Activated naive CD4-positive, alpha-beta T cell treated with anti-CD3 and anti-CD28 coated beads, Interleukin-2, amount 50 U/mL, for 72 hours (primary cell): ENCODE measurements around the gene PAPSS2. TPM values are rescaled to one million over a fixed set of nuclear protein-coding genes. Genes with fewer than 3 reads are reported as not detected.
"Not testable (repeated sequence)": the region's sequence is repeated elsewhere in the genome, so short reads cannot be mapped to it uniquely, and the experiment has no call there.

ENCODE experiments used
- ATAC-seq, 2 donors: fragments of 150-1000 bp; cut with Tn5 transposase; 2 replicates each; pipeline ENCODE4 v1.10.0; 2021; ENCODE audit warnings: mild to moderate bottlenecking in 2 of 2, moderate library complexity in 2 of 2
- DNase-seq, 2 donors: peaks; one replicate each; pipeline ENCODE4 v3.0.0; 2021 to 2022; ENCODE audit warnings: low spot score in 2 of 2
- H3K27ac Mint-ChIP-seq, 2 donors: one replicate each; pipeline ENCODE4 v1.8.0; 2022; ENCODE audit warnings: mild to moderate bottlenecking in 2 of 2, mixed read lengths in 2 of 2
- H3K36me3 Mint-ChIP-seq, 2 donors: one replicate each; pipeline ENCODE4 v1.8.0; 2022; ENCODE audit warnings: mixed read lengths in 2 of 2
- H3K9me3 Mint-ChIP-seq, 2 donors: one replicate each; pipeline ENCODE4 v1.8.0; 2022; ENCODE audit warnings: mixed read lengths in 2 of 2
- total RNA-seq, 2 donors: library from RNA; stranded (reverse); gene quantifications; one replicate each; pipeline ENCODE4 v1.2.3, GENCODE V29; 2022

PAPSS2 gene
- total RNA-seq, 2 donors from 2014 or later = 0.05 to 1.5 TPM

DNA sequence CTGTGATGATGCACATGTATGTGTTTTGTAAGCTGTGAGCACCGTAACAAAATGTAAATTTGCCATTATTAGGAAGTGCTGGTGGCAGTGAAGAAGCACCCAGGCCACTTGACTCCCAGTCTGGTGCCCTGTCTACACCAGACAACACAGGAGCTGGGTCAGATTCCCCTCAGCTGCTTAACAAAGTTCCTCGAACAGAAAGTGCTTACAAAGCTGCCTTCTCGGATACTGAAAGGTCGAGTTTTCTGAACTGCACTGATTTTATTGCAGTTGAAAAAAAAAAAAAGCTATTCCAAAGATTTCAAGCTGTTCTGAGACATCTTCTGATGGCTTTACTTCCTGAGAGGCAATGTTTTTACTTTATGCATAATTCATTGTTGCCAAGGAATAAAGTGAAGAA, 87.2 kb downstream of the PAPSS2 start:
- H3K36me3 Mint-ChIP-seq = peaks cover 0 to 6% of the 10 kb centered on the region in 2 donors
- H3K27ac Mint-ChIP-seq = no peak overlapping the region
- peaks cover 0 to 3% of the 10 kb centered on the region in 2 donors for H3K9me3 Mint-ChIP-seq
- no peak for DNase-seq
- ATAC-seq = no peak

DNA sequence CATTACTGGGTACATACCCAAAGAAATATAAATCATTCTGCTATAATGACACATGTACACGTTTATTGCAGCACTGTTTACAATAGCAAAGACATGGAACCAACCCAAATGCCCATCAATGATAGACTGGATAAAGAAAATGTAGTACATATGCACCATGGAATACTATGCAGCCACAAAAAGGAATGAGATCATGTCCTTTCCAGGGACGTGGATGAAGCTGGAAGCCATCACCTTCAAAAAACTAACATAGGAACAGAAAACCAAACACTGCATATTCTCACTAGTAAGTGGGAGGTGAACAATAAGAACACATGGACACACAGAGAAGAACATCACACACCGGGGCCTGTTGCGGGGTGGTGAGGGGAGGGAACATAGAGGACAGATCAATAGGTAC, 88.6 kb downstream of the PAPSS2 start:
- not testable (repeated sequence) for H3K27ac Mint-ChIP-seq, ATAC-seq, DNase-seq, H3K9me3 Mint-ChIP-seq
- H3K36me3 Mint-ChIP-seq = peaks cover 0 to 11% of the 10 kb centered on the region in 2 donors

DNA sequence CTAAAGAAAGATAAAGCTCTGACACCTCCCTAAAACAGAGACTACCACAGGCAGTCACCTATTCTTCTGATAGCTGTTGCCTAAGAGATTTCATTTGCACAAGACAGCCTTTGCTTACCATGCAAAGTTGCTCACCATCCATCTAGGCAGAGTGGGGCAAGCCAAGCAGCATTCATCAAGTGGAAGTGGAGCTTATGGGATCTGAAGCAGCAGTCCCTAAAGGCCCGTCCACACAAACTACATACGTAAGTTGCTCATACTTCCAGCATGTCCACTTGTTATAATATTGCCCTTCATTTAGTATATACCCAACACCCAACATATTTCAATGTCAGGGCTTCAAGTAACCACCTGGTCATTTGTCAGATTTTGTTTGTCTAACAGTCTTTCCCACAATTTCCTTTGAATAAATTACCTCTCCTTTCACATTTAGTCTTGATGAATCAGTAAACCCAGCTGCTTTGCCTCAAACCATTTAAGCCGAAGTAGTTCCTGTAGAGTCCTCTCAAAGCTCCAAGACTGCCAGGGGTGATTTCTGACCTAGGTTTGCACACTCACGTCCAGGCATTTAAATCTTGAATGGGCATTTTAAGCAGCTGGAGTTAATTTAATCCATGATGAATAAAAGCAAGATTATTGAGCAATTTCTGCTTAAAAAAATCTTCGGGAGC, 90.5 kb downstream of the PAPSS2 start:
- no peak for DNase-seq
- peak overlapping the region in 1 of 2 donors; percentile 26 for H3K27ac Mint-ChIP-seq
- H3K36me3 Mint-ChIP-seq = peaks cover 5 to 20% of the 10 kb centered on the region in 2 donors
- ATAC-seq = peak; percentile 38 to 42
- peaks cover 0 to 3% of the 10 kb centered on the region in 2 donors for H3K9me3 Mint-ChIP-seq

DNA sequence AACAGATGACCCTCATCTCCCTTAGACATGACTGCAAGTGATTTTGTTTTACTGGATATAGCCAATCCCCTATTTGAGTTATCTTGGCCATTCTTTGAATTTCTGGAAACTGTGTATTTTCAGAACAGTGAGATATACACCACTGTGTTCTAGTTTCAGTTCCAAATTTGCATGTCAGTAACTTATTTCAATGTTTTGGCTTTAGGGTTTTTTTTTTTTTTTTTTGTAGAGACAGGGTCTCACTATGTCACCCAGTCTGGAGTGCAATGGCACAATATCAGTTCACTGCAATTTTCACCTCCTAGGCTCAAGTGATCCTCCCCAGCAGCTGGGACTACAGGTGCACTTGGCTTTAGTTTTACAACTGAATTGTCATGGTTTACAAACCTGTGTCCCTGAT, 91.1 kb downstream of the PAPSS2 start:
- DNase-seq = no peak
- peak; percentile 46 to 76 for ATAC-seq
- Mint-ChIP-seq H3K9me3 (peaks cover 0 to 3% of the 10 kb centered on the region in 2 donors), H3K36me3 (peaks cover 5 to 24% of the 10 kb centered on the region in 2 donors), H3K27ac (peak overlapping the region in 1 of 2 donors; percentile 26)

DNA sequence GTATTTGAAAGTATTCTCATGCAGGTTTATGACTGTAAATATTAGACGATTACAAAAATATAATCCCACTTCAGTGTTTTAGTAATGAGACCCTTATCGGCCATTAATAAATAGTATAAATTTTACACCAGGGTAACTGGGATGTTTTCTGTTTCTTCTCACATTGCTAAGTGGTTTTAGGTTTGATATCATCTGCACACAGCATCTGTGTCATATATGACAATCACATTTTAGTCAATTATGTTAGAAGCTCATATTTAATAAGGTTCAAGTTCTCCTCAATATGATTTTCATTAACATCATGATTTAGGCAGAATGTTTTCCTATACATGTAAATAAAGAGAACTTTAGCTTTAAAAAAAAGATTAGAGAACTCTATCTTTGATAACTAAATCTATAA, 91.6 kb downstream of the PAPSS2 start:
- H3K36me3 Mint-ChIP-seq = peaks cover 5 to 27% of the 10 kb centered on the region in 2 donors
- DNase-seq = no peak
- H3K27ac Mint-ChIP-seq = no peak overlapping the region
- no peak for ATAC-seq
- H3K9me3 Mint-ChIP-seq = peaks cover 0 to 3% of the 10 kb centered on the region in 2 donors

DNA sequence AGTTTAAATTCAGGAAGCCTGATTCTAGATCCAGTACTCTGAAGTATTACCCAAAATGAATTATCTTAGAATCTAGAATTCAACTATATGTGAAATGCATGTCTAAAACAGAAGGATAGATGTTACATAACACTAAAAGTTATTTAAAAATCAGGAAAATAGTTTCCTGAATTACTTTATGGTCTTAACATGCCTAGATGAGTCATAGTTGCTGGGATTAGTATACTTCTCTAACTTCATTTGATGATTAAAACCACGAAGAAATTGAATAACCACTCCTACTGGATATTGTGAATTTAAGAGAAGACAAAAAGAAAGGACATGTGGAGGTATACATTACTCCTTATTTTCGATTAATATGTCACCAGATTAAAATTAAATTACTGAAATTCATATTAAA, 92.9 kb downstream of the PAPSS2 start:
- Mint-ChIP-seq H3K9me3 (peaks cover 0 to 3% of the 10 kb centered on the region in 2 donors), H3K27ac (no peak overlapping the region), H3K36me3 (peaks cover 5 to 27% of the 10 kb centered on the region in 2 donors)
- ATAC-seq = no peak
- no peak for DNase-seq

DNA sequence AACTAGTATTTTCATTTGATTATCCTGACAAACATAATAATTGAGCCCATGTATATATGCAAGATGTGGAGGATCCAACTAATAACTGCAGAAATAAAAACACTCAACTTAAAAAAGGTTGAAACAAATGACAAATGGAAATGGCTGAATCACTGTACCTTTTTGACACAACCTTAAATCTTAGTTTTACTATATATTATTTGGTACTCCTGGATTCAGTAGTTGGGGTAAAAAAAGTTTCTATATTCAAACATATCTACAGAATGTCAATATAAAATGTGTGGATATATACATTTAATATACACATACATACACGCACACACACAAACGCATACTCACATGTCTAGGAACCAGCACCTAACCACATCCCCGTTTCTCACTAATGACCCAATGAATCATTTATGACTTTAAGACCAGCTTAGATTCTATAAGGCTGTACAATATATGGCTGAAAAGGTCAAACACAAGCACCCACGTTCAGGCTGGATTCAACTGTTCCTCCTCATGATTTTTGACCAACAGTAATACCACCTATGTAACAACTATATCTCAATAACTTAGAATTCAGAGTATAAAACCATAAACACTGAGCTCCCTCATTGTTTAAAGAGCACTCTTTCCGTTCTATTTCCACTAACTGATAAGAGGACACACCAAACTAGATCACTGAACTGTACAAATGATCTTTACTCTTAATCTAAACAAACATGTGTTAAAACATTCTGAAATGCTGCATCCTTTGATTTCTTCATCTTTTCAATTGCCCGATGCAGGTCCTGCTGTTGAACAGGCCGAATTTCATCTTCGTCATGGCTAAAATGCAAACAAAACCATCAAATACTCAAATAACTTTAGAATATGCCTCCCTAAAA, 94.6 kb downstream of the PAPSS2 start:
- H3K27ac Mint-ChIP-seq = peak overlapping the region; percentile 41 to 75
- DNase-seq = no peak
- peak; percentile 69 to 73 for ATAC-seq
- peaks cover 5 to 29% of the 10 kb centered on the region in 2 donors for H3K36me3 Mint-ChIP-seq
- no peaks in the 10 kb centered on the region for H3K9me3 Mint-ChIP-seq

DNA sequence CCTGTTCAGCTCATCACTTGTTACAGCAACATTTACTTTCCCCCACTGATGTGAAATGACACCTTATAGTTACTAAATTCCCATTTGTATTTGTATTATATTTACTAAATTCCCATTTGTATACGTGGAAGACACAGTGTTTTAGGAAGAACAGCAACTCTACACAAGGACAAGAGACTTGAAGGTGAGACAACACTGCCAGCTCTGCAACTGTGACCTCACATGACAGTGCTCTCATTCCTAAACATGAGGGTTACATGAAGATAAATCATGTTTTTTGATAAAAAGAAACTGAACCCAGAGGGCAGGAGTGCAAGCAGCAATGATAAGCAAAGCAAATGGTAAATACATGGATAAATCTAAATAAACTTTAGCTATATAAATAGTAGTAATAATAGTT, 98.0 kb downstream of the PAPSS2 start:
- no peak for ATAC-seq
- no peak for DNase-seq
- no peak overlapping the region for H3K27ac Mint-ChIP-seq
- H3K36me3 Mint-ChIP-seq = peaks cover 5 to 37% of the 10 kb centered on the region in 2 donors
- no peaks in the 10 kb centered on the region for H3K9me3 Mint-ChIP-seq

DNA sequence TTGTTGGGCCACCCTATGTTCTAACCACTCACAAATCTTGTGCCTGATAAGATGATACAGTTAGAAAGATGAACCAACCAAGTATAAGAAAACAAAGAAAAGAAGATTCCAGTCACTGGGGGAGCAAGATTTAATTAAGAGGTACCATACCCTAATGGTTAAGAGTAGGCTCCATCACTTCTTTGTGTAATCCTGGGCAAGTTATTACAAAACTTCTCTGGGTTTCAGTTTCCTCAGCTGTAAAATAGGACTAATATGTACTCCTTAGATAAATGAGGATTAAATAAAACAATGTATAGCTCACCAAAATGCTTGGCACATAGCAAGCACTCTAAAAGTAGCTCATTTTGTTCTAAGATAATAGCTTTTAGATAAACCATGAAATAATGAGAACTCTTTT, 99.9 kb downstream of the PAPSS2 start:
- Mint-ChIP-seq H3K36me3 (peaks cover 2 to 36% of the 10 kb centered on the region in 2 donors), H3K27ac (no peak overlapping the region), H3K9me3 (no peaks in the 10 kb centered on the region)
- no peak for ATAC-seq
- DNase-seq = no peak

DNA sequence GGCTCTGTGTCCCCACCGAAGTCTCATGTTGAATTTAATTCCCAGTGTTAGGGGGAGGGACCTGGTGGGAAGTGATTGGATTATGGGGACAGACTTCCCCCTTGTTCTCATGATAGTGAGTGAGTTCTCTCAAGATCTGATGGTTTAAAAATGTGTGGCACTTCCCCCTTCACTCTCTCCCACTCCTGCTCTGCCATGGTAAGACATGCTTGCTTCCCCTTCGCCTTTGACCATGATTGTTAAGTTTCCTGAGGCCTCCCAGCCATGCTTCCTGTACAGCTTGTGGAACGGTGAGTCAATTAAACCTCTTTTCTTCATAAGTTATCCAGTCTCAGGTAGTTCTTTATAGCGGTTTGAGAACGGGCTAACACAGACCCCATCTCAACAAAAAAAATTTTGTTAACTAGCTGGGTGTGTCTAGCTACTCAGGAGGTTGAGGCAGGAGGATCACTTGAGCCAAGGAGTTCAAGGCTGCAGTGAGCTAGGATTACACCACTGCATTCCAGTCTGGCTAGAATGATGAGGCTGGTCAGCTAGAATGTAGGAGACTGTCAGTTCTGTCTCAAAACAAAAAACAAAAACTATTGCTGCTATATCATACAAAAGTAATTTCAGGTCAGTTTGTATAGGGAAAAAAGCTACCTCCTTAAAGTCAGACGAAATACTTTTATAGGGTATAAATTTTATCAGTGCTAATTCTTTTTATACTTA, 100.7 kb downstream of the PAPSS2 start:
- ATAC-seq (no peak), DNase-seq (no peak)
- peaks cover 0 to 40% of the 10 kb centered on the region in 2 donors for H3K36me3 Mint-ChIP-seq
- no peaks in the 10 kb centered on the region for H3K9me3 Mint-ChIP-seq
- H3K27ac Mint-ChIP-seq = no peak overlapping the region

DNA sequence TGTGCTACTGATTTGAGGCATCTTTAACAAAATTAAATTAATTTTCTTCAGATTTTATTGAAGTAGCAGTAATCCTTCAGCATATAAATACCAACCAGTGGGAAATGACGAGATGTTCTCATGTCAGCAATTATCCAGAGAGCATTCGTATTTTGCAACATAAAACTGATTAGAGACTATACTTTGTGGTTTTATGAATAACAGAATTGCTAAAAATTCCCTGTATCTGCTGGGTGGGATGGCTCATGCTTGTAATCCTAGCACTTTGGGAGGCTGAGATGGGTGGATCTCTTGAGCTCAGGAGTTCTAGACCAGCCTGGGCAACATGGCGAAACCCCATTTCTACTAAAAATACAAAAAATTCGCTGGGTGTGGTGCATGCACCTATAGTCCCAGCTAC, 101.5 kb downstream of the PAPSS2 start:
- H3K27ac Mint-ChIP-seq = peak overlapping the region; percentile 72 to 79
- no peaks in the 10 kb centered on the region for H3K9me3 Mint-ChIP-seq
- DNase-seq = no peak
- H3K36me3 Mint-ChIP-seq = peaks cover 0 to 40% of the 10 kb centered on the region in 2 donors
- no peak for ATAC-seq

DNA sequence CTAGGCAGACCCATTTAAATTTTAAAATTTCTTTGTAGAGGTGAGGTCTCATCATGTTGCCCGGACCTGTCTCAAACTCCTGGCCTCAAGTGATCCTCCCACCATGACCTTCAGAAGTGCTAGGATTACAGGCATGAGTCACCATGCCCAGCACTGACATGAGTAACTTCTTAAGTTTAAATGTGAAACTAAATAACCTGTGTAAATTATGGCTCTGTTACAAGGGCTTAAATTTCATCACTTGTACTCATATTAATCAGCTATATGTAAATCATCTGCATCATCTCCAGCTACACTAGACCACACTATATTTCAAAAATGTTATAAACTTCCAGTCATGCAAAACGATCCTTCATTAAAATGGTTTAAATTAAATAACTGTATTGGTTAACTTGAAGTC, 102.2 kb downstream of the PAPSS2 start:
- DNase-seq = peak; percentile 52 to 63

DNA sequence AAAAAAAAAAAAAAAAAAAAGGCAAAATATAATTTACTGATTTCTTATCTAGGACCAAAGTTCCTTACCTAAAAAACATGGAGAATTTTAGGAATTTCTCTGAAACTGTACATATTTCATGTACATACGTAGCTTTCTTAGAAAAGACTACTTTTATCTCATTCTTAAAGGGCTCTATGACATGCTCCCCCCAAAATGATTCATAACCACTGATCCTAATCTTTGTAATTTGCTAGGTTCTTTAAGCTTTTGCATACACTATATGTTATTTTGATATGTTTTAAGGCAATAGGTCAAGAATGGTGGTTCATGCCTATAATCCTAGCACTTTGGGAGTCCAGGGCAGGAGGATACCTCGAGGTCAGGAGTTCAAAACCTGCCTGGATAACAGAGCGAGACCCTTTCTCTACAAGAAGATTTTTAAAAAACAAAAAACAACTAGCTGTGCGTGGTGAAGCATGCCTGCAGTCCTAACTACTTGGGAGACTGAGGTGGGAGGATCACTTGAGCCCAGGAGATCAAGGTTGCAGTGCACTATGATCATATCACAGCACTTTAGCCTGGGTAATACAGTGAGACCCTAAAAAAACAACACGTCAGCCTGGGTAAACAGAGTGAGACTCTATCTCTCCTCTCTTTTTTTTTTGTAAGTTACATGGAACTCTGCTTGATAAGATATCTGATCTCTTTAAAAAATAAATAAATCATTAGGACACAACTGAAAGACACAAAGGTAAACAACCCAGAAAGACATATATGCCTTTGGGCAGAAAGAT, 103.6 kb downstream of the PAPSS2 start:
- Mint-ChIP-seq H3K9me3 (no peaks in the 10 kb centered on the region), H3K36me3 (peaks cover 0 to 48% of the 10 kb centered on the region in 2 donors), H3K27ac (peak overlapping the region; percentile 39 to 50)
- peak in 1 of 2 donors; percentile 26 for ATAC-seq
- no peak for DNase-seq

More for the DNA sequence above, 102.2 kb downstream of the PAPSS2 start:
- Mint-ChIP-seq H3K27ac (peak overlapping the region; percentile 72 to 79), H3K36me3 (peaks cover 0 to 43% of the 10 kb centered on the region in 2 donors), H3K9me3 (no peaks in the 10 kb centered on the region)
- ATAC-seq = peak; percentile 98 to 99

DNA sequence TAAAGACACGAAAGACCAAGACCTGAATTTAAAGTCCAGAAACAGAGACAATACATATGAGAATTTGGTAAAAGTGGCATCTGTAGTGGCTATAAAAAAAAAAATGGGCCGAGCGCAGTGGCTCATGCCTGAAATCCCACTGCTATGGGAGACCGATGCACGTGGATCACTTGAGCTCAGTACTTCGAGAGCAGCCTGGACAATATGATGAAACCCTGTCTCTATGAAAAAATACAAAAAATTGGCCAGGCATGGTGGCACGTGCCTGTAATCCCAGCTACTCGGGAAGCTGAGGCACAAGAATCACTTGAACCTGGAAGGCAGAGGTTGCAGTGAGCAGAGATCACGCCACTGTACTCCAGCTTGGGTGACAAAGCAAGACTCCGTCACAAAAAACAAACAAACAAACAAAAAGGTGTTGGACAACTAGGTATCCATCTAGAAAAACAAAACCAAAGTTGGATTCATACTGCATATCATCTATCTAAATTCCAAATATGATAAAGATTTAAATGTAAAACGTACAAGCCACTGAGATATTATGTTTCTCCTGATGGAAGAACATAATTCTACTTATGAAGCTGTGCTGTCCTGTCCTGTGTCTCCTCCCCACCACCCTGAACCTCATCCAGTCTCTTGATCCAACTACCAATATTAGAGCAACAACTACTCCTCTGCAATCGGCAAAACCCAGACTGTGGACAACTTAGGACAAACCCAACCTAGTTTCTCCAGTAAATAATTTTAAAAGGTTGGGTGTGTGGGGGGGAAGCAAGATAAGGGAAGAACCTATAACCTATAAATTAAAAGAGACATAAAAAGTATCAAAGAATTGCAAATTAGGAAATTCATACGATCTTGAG, 104.6 kb downstream of the PAPSS2 start:
- Mint-ChIP-seq H3K9me3 (no peaks in the 10 kb centered on the region), H3K27ac (no peak overlapping the region), H3K36me3 (peaks cover 0 to 43% of the 10 kb centered on the region in 2 donors)
- DNase-seq (no peak), ATAC-seq (no peak)

DNA sequence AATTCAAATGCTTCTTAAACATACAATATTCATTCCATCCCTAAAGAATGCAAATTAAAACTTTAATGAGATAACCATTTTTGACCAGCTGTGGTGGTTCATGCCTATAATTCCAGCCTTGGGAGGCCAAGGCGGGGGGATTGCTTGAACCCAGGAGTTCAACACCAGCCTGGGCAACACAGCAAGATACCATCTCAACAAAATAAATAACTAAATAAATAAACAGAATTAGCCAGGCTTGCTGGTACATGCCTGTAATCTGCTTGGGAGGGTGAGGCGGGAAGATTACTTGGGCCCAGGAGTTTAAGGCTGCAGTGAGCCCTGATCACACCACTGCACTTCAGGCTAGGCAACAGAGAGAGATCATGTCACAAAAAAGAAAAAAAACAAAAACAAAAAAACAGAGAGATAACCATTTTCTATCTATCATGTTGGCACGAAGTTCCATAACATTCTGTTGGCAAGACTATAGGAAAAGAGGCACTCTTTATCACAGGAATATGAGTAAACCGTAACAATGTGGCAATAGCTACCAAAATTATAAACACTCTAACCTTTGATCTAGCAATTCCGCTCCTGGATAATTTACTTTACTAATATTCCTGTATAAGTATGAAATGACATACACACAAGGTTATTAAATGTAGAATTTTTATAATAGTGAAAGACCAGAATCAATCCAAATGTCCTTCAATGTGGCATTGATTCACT, 106.1 kb downstream of the PAPSS2 start:
- Mint-ChIP-seq H3K36me3 (peaks cover 0 to 32% of the 10 kb centered on the region in 2 donors), H3K9me3 (no peaks in the 10 kb centered on the region), H3K27ac (no peak overlapping the region)
- no peak for DNase-seq
- no peak for ATAC-seq
